Non-pigmented ciliary epithelial cell (primary cell): Measurements from ENCODE around the gene HIF1AN.

Experiments used
- DNase-seq: peaks from one replicate; pipeline ENCODE4 v3.0.0-alpha.2; 2010; ENCODE audit warnings: low read depth

The HIF1AN gene

DNA sequence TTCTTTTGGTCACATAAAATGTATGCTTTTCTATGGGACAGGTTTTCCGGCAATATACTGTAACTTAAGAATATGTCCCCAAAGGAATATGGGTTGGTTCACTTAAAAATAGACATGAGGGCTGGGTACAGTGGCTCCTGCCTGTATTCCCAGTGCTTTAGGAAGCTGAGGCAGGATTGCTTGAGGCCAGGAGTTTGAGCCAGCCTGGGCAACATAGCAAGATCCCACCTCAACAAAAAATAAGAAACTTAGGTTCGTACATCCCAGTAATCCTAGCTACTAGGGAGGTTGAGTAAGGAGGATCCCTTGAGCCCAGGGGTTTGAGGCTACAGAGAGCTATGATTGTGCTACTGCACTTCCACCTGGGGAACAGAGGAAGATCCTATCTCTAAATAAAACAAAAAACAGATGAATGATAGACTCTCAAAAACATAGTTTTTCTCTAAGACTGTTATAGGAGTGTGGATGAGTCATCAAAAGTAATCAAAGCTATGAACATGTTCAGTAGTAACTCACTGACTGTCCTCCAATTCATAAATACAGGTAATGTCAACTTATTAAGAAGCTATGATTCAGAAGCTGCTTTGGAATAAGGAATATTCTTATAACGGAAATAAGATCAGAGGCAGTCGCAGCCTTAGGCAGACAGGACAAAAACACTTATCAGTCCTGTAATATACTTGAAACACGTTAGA lies 13.5 kb upstream of the HIF1AN start:
- DNase-seq: no peak

DNA sequence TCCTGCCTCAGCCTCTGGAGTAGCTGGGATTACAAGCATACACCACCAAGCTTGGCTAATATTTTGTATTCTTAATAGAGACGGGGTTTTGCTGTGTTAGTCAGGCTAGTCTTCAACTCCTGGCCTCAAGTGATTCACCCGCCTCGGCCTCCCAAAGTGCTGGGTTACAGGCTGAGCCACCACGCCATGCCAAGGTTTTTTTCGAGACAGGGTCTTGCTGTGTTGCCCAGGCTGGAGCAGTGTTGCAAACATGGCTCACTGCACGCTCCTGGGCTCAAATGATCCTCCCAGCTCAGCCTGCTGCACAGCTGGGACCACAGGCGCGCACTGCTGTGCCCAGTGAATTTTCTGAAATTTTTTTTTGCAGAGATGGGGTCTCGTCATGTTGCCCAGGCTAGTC lies 12.8 kb upstream of the HIF1AN start:
- no peak for DNase-seq

DNA sequence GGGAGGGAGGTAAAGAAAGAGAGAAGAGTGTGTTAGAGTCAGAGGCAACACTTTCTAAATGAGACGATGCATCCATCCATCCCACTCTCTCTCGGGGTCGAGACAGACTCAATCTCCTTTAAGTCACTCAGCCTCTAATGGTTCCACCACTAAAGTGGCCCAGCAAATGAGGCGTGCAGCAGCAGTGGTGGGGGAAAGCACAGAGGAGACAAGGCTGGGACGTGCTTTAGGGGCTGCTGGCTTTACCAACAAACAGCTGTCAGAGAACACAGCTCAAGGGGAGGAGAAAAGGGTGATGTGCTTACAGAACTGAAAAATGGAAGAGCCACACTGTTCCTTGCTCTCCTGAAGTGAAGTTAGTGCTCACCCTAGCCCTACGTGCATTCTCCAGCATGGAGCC lies 11.5 kb upstream of the HIF1AN start:
- DNase-seq: no peak

DNA sequence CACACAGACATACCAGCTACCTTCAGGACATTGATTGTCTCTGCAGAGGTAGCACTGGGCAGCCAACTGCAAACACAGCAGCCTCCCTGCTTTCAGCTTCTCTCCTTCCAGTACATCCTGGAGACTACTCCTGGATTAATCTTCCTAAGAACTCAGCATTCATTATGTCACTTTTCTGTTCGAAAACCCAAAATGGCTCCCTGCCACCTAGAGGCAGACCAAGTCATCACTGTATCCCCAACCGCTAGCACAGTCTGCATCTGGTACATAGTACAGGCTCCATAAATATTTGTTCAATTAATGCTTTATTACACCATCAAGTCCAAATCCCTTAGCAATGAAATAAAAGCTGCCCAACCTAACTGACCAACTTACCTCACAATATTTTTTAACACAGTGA lies 11.1 kb upstream of the HIF1AN start:
- no peak for DNase-seq

DNA sequence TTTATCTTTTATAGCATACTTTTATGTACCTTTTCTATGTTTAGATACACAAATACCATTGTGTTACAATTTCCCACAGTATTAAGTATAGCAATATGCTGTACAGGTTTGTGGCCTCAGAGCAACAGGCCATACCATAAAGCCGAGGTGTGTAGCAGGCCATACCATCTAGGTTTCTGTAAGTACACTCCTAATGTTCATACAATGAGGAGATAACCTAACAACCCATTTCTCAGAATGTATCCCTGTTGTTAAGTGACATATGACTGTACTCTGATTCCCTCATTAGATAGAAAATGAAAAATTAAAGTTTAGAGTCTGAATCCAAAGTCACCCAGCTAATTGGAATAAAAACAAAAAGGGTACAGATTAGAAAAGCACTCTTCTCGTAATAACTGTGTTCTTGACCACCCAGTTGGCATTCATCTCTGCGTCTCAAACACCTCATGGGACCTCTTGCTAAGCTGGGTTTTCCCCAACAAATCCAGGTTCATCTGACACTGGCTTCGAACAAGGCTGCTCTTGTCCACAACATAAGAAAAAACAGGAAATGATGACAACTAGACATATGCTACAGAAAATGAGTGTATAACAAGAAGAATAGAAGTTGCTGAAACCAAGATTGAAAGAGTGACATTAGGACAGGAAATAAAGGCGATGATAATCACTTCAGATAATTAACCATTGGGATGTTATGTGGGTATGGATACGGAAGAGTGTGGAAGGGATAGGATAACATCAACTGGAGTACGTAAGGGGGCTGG lies 7.4 kb upstream of the HIF1AN start:
- no peak for DNase-seq

DNA sequence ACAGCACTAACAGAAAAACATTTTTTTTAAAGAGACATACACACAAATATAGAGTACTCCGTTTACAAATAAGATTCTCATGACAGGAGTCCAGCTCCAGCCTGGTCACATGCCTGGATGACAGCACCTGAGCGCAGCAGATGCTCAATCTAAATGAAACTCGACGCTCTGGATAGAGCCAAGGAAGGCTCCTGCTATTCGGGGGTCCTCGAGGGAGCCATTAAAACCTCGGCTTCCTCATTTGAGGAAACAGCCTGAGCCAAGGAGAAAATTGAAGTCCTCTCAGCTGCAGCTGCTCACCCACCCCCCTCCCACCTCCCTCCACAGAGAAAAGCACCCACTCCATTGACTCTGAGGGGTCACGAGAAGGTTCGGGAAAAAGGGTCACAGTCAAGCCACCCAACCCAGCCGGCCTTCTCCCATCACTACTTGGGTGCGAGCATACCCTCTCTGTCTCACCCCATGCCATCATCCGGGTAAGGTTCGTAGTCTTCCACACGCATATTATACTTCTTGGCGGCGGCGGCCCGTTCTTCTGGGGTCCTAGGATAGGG lies 6.7 kb upstream of the HIF1AN start:
- no peak for DNase-seq

DNA sequence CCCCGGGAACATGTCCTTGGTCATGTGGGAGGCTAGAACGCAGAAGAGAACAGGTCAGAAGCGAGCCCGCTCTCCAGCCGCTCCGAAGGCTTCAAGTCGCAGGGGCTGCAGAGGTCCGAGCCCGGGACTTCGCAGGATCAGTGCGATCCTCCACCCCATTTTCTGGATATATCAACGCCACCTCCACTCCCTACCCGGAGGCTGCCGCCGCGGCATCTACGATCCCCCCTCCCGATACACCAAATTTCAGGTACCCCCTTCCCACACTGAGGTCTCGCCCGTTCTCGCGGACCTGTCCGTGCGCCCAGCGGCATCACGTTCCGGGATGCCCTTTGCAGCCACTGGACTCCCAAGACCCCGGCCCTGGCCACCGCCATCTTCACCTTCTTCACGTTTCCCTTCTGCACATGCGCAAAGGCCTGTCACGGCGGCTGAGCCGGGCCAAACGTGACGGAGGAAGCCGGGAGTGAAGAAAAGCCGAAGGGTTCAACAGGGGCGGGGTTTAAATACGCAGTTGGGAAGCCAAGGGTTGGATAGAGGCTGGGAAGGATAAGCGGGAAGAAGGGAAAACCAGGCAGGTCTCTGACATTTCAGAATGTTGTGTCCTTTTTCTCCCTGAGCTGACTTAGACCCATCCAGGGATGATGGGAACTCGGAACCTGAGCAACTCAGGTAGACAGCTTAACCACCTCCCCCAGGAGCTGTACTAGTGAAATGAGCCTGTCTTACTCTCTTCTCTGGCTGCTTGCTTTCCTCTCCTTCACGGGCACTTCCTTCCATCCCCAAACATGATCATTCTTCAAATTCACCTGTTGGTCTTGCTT lies 6.1 kb upstream of the HIF1AN start, which contains the start of gene NDUFB8:
Gene NDUFB8 (minus strand): TSS at position 397 of the 824 bp plus-strand sequence. CDS start 20 bp downstream, at position 377.
- no peak for DNase-seq

DNA sequence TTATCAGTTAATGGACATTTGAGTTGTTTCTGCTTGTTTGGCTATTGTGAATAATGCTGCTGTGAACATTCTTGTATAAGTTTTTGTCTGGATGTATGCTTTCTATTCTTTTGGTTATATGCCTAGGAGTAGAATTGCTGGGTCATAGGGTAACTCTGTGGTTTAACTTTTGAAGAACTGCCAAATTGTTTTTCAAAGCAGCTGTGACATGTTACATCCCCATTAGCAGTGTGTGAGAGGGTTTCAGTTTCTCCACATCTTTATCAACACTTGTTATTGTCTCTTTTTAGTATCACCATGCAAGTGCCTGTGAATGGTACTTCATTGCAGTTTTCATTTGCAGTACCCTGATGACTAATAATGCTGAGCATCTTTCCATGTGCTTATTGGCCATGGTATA lies 4.0 kb upstream of the HIF1AN start:
- DNase-seq: no peak

DNA sequence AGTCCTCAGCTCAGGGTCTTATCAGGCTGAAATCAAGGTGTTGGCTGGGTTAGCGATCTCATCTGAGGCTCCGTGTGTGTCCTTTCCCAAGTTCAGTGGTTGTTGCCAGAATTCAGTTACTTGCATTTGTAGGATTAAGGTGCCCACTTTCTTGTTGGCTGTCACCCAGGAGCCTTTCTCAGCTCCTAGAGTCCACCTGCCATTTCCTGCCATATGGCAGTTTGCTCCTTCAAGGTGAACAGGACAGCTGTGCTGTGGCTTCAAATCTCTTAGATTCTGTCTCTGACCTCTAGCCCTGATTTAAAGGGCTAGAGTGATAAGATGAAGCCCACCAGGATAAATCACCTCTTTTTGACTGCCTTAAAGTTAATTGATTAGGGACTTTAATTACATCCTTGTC lies 1.0 kb upstream of the HIF1AN start:
- no peak for DNase-seq

DNA sequence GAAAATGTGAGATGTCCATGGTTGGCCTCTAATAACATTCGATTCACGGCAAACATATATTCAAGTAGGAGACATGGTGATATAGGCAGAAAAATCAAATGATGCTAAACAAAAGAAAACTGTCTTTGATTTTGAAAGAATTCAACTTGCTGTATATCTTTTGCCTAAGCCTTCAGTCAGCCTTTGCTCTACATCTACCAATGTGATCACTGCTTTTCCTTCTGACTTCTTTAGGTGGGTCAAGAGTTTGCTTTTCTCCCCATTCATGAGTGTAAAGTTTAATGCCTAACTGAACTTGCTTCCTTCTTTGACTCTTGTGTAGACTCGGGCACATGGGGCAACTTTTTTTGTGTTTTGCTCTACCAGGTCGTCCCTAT lies 417 bp upstream of the HIF1AN start:
- no peak for DNase-seq

DNA sequence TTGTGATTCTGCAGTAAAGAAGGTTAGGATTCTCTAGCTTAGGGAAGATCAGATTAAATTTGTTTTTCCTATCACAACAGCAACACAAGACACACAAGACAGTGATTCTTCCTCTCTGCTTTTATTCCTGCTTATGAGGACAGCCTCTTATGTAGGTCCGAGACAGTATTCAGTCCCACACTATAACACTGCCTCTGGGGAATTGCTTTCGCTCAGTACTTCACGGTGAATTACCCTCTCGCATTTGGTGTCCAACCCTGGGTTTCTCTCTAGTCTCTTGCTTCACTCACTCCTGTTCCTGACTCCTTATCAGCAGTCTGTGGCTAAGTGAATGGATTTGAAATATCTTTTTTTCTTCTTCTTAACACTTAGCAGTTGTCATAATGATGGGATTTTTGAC lies 1.7 kb downstream of the HIF1AN start:
- DNase-seq: no peak

DNA sequence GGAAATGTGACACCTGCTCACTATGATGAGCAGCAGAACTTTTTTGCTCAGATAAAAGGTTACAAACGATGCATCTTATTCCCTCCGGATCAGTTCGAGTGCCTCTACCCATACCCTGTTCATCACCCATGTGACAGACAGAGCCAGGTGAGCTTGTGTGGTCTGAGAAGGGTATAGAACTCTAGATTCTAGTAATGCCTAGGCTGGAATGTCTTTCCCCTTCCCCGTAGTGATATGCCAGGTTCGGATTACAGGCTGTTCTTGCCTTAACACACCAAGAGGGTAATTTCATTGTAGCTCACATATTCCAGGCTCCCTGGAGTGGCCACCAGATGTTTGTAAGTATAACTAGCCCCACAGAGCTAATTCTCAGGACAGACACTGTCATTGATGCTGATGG lies 9.2 kb downstream of the HIF1AN start:
- no peak for DNase-seq

DNA sequence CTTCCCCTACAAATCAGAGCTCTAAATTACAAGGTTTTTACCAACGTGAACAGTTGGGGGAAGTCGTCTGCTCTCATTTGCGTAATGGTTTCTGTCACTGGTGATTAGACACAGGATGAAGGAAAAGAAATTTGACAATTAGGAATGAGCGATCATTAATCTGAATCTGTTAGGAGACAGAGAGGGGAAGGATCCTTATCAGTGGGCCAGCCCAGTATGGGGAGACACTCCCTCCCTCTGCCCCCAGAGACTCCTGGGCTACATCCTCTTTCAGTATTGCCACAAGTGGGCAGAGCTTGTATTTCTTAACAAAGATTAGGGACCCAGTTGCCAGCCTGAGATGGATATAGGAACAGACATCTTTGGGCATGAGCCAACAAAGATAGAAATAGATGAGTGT lies 15.5 kb downstream of the HIF1AN start:
- DNase-seq: no peak

DNA sequence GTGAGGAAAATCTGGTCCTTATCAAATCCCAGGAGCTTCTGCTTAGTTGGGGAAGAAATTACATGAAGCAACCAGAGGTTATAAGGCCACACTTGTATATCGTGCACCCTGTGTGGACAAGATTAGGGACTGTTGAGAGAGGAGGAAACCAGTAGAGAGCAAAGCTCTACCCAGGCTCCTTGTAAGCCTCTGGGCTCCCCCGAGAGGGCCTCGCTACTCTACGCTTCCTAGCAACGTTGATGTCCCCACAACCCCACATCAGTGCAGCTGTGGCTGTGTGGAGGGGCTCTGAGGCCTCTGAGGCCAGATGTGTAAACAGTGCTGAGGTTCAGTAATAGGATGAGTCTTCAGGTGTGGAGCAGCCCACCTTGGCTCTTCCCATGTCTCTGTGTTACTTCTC lies 16.0 kb downstream of the HIF1AN start:
- no peak for DNase-seq

DNA sequence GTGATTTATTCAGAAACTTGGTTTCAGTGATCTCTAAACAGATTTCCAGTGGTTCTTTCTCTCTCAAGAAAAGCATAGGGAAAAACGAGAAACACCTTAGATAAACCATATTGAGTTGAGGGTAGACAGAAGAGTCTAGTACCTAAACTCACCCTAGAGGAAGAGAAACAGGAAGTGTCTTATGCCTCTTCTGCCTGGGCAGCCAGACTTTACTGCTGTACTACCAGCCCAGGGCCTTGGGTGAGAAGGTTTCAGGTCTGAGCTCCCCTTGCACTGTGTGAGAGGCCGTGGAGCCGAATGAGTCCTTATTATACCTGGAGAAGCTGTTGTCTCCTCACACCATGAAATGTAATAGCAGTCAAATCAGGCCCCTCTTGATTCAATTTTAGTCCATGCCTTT lies 18.2 kb downstream of the HIF1AN start:
- DNase-seq: no peak

DNA sequence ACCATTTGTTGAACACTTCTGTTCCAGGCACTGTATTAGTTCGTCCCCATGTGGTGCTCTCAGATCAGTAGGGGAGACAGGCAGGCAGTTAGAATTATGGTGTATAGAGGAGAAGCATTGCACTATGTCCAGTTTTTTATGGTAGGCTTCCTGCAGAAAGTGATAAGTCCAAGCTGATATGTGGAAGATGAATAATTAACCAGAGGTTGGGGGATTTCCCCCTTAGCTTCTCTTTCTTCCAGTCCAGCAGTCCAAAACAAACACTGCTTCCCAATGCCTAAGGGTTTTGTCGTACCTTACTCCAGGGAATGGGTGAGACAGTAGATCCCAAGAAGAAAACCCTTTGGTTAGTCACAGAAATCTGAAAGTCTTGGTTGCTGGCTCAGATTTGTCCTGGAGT lies 19.2 kb downstream of the HIF1AN start:
- DNase-seq: no peak

DNA sequence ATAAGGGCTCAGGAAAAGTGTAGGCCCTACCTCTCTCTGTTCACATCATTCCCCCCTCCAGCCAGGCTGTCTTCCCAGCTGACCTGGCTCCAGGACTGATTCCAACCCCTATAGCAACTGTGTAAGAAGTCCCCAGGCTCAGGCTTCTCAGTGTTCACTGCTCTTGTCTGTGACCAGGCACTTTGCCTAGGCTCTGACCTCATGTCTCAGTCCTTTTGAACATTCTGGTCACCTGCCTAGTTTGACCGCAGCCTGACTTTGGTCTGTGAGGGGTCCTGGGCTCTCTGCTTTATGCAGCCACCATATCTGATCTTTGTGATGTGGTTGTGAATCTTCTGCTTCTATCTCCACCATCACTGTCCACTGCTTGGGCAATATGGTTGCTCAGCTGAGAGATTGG lies 24.5 kb downstream of the HIF1AN start:
- DNase-seq: no peak

DNA sequence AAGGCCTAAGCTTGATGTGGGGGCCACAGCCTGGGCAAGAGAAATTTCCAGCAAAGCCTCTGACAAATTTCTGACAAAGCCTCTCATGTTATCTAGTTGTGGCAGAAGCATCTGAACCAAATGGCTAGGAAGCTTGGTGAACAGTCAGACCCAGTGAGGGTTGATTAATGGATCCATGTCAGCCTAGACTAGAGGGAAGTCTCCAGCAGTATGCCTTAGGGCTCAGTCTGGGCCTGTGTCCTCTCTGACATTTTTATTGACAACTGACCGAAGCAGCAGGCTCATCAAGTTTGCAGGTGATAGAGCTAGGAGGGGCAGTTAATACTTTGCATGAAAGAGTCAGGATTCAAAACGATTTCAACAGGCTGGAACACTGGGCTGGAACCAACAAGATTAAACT lies 25.3 kb downstream of the HIF1AN start:
- DNase-seq: no peak

DNA sequence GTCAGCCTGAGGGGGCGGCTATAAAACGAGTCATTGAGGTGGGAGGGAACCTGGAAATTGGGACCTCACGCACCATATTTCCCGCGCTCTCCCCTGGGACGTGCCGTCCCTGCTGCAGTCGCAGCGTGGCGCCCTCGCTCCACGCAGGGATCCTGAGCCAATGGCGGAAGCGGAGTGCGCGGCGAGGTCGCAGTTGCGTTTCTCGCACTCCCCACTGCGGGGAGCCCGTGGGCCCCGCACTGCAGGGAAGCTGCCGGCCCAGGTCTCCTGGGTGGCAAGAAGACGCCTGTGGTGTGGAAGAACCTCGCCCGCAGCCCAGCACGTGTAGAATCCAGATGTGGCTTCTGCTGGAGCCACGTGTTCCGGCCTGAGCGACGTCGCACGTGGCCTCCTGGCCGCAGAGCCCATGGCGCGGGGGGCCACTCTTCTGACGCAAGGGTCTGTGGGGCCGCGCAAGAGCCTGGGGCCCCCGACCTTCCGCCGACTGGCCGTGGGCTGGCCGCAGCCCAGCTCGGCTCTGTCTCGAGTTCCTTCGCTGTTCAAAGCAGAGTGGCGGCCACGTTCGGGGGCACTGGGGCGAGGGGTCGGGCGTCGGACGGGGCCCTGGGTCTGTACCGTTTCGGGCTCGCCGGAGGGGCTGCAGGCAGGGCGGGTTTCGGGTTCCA lies 26.4 kb downstream of the HIF1AN start:
- peak; percentile 14 for DNase-seq

DNA sequence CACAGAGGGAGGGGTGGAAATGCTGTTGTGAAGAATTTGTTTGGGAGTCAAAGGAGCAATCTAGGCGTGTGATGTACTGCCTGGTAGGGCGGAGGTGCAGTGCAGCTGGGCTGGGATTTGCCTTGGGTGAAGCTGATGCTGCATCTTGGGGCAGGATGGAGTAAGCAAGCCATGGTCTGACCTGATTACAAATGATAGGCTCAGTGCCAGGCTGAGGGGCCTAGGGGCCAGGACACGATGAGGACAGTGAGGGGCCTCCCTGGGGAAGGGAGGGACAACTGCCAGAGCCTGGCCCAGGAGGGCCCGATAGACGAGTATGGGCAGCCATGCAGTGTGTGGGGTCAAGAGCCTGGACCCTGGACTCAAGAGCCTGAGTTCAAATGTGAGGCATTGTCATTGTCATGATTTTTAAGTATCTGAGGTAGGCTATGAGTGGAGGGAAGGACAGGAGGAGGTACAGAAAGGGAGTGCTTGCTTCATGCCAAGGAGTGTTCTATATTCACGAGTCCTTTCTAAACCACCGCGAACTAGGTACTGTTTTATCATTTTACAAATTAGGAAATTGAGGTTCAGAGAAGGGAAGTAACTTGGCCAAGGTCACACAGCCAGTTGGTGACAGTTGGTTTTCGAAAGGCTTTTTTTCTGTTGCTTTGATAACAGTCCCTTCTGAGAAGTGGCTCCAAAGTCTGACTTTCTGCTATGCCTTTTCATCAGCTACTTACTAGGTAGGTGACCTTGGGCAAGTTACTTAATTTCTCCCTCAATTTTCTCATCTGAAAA lies 29.7 kb downstream of the HIF1AN start:
- no peak for DNase-seq

DNA sequence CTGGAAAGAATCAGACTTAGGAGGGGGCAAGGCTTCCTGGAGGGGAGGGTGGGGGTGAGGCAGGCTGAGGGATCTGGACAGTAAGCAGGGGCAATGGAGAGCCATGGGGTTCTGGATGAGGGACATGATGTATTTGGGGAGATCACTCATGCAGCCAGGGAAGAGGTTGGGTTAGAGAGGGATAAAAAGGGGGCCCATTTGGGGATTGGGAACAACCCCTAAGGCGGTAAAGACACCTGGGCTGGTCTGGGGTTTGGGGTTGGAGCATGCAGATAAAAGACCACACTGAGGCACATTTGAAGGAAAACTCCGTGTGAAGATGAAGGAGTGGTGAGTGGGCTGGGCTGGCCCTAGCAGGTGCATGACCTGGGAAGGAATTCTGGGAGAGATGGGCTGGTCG lies 30.8 kb downstream of the HIF1AN start:
- DNase-seq: no peak
